GM12872 (cell line): ENCODE results near the gene PDE4B.

Experiments
- TF ChIP-seq, protein P1 (sequence below): IDR thresholded peaks from 3 replicates; pipeline ENCODE4 v1.5.1; 2011; ENCODE audit warnings: low read depth, mild to moderate bottlenecking, low read length, moderate library complexity; ENCODE audit not compliant: insufficient read depth

Gene PDE4B

DNA sequence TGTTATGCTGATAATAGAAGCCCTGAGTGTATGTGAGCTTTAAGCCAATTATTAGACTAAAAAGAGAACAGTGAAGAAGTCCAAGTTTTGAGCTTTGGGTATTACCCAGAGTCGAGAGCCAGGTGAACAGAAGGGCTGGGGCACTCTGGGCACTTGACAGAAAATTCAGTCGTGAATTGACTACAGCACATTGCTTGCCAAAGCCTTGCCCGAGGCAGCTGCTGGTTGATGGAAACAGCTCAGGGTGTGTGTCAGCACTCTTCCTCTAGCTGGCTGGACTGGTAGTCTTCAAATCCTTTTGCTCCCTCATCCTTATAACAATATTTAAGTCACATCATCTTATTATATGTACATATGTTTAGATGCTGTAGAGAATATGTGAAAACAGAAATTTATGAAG lies 21.3 kb downstream of the PDE4B start:
- TF ChIP-seq, protein P1, sequence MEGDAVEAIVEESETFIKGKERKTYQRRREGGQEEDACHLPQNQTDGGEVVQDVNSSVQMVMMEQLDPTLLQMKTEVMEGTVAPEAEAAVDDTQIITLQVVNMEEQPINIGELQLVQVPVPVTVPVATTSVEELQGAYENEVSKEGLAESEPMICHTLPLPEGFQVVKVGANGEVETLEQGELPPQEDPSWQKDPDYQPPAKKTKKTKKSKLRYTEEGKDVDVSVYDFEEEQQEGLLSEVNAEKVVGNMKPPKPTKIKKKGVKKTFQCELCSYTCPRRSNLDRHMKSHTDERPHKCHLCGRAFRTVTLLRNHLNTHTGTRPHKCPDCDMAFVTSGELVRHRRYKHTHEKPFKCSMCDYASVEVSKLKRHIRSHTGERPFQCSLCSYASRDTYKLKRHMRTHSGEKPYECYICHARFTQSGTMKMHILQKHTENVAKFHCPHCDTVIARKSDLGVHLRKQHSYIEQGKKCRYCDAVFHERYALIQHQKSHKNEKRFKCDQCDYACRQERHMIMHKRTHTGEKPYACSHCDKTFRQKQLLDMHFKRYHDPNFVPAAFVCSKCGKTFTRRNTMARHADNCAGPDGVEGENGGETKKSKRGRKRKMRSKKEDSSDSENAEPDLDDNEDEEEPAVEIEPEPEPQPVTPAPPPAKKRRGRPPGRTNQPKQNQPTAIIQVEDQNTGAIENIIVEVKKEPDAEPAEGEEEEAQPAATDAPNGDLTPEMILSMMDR: no peak

DNA sequence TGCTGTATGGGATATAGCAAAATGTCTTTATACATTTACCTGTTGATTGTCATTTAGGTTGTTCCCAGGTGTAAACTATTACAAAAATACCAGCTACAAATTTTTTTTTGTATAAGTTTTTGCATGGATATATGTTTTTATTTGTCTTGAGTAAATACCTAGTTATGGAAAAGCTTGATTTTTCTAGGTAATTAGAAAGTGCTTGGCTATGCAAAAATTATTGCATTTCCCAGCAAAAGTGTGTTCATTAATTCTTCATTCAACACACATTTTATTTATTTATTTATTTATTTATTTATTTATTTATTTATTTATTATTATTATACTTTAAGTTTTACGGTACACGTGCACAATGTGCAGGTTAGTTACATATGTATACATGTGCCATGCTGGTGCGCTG lies 22.1 kb downstream of the PDE4B start:
- TF ChIP-seq, protein P1: no peak

DNA sequence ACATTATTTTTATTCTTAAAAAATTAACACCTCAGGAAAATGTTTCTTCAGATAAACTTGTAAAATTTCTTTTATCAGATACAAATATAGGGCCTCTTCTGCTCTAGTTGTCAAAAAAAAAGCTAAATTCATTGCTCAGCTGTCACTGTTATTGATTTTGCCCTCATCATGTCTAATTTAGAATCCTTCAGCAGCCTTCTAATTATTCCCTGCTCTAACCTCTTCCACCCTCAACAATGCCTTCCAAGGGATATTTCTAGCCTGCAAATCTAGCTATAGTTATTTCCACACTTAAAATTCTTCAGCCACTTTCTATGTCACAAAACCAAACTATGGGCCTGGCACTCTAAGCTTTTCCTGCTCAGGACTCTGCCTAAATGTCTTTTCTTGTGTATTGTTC lies 25.2 kb downstream of the PDE4B start:
- TF ChIP-seq, protein P1: no peak

DNA sequence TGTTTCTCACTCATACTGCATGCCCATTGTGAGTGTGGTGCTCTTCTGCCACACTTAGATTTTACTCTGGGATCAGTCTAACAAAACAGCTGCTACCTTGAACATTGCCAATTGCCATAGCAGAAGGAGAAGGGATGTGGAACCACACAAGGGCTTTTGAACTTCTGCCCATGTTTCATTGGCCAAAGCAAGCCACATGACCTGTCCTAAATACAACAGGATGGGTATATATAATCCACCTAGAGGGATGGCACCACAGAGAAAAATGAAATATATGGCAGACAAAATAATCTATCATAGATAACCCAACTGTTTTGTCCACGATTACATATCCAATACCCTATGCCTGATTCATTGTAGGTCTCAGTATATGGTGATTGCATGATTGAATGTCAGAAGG lies 26.3 kb downstream of the PDE4B start:
- TF ChIP-seq, protein P1: no peak

DNA sequence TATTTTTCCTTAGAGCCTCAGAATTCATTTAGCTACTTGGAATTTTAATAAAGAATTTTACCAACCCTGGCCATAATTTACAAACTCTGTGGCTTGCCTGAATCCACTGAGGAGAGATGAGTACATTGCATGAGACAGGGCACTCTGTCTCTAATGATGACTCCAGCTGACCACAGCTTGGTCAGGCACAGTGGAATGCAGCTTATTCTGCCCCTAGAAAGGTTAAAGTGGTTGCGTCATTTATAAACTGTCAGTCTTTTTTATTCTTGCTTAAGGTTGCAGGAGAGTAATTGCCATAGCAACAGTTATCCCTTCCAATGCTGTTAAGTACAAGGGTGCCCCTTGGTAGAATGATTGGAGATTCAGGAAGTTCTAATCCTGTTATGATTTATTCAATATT lies 28.3 kb downstream of the PDE4B start:
- TF ChIP-seq, protein P1: no peak

DNA sequence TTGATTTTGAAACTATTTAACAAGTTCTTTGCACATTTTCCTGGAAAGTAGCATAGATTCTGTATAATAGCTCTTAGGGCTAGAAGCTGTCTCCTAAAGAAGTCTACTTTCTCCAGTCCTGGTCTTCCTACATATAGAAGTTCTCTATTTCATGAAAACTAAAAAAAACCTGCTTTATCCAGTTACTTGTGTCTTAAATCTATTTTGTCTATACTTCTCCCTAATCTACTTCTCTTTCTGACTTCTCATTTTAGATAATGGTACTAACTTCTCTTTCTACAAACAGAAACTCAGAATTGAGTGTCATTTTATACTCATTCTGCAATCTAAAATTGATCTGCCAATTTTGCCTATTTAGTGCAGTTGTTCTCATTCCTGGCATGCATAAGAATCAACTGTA lies 28.7 kb downstream of the PDE4B start:
- TF ChIP-seq, protein P1: no peak

DNA sequence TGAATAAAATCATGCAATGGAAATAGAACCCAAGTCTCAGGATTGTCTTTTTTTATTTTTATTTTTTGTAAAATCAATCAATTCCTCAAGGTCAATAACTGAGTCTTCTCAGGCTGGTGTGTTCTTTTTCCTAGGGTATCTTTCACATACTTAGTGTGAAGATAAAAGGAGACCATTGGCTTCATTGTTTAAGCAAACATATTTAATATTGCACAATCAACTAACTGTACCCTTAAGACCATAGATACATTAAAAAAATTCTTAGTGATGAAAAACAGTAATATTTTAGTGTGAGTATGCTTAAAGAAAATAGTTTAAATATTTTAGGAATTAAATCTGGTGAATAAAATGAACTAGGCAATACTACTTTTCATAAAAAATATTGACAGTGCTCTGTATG lies 31.4 kb downstream of the PDE4B start:
- TF ChIP-seq, protein P1: no peak

DNA sequence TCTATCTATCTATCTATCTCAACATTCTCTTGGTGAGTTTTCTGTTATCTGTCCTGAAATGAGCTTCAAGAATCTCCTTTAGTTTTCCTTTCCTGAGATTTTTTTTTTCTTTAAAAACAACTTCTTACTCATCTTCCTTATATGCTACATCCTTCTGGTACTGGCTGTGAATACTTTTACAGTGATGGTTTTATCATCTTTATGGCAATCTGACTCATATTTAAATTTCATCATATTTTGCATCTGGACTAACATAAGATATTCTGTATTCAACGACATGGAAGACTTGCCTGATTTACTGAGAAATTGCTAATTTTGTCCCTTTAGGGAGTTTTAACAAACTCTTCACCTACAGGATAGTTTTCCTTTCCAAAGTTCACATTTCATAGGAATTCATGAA lies 33.0 kb downstream of the PDE4B start:
- TF ChIP-seq, protein P1: no peak
